Esophagus muscularis mucosa (tissue), 3 donors: ENCODE results near the gene PTPN1.

ENCODE experiments used
- CTCF ChIP-seq, 3 experiments: fragments of 200-600 bp in 2 of 3; fragments of 450-650 bp in 1 of 3; sonication (generic) in 2 of 3; IDR thresholded peaks; one replicate each; pipeline ENCODE4 v1.5.1; 2017 to 2019; ENCODE audit warnings: antibody characterized with exemption in 3 of 3, mild to moderate bottlenecking in 2 of 3, moderate library complexity in 1 of 3
- EP300 ChIP-seq: sonication (generic); formaldehyde crosslinking; IDR thresholded peaks from one replicate; pipeline ENCODE4 v1.6.1; 2017; ENCODE audit warnings: antibody characterized with exemption

GRCh38 chr20:50469796-50470195, 40.4 kb upstream of the PTPN1 start:
- no peak for TF ChIP-seq CTCF (IDR thresholded peaks at IDR 0.05)
- TF ChIP-seq EP300: no peak
